ENCODE measurements around the gene CPNE5. TPM values are rescaled to one million over a fixed set of nuclear protein-coding genes. Genes with fewer than 3 reads are reported as not detected.

CPNE5 gene
- polyA plus RNA-seq, 1 of the 3 experiments (the other 2 are of a cell fraction): 0.30 TPM

DNA sequence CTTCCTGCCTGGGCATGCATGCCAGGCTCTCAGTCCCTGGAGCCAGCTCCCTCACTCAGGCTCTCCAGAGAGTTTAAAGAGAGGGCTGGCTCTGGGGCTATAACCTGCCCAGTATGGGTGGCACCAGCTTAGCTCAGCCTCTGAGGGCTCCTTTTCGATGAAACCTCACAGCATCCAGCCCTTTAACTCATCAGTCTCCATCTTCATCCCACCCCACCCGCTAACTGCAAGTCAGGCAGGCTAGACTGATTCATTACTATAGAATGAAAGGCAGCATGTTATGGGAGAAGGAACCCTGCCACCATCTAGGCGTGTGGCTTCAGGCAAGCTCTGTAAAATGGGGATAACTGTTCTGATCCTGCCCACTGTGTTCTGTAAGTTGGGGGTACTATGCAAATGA is 88.2 kb downstream of the CPNE5 start (continued):
- TF ChIP-seq MEF2A (IDR thresholded peaks at IDR 0.05; ENCODE audit: borderline replicate concordance, low read depth) (no peak), FOXM1 (IDR thresholded peaks at IDR 0.05; ENCODE audit: low read depth) (no peak), SIN3A (IDR thresholded peaks at IDR 0.05; ENCODE audit: borderline replicate concordance, low read depth, low read length) (no peak), TCF12 (IDR thresholded peaks at IDR 0.05) (no peak)
- TF ChIP-seq, protein P1, sequence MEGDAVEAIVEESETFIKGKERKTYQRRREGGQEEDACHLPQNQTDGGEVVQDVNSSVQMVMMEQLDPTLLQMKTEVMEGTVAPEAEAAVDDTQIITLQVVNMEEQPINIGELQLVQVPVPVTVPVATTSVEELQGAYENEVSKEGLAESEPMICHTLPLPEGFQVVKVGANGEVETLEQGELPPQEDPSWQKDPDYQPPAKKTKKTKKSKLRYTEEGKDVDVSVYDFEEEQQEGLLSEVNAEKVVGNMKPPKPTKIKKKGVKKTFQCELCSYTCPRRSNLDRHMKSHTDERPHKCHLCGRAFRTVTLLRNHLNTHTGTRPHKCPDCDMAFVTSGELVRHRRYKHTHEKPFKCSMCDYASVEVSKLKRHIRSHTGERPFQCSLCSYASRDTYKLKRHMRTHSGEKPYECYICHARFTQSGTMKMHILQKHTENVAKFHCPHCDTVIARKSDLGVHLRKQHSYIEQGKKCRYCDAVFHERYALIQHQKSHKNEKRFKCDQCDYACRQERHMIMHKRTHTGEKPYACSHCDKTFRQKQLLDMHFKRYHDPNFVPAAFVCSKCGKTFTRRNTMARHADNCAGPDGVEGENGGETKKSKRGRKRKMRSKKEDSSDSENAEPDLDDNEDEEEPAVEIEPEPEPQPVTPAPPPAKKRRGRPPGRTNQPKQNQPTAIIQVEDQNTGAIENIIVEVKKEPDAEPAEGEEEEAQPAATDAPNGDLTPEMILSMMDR (IDR thresholded peaks at IDR 0.05): no peak

DNA sequence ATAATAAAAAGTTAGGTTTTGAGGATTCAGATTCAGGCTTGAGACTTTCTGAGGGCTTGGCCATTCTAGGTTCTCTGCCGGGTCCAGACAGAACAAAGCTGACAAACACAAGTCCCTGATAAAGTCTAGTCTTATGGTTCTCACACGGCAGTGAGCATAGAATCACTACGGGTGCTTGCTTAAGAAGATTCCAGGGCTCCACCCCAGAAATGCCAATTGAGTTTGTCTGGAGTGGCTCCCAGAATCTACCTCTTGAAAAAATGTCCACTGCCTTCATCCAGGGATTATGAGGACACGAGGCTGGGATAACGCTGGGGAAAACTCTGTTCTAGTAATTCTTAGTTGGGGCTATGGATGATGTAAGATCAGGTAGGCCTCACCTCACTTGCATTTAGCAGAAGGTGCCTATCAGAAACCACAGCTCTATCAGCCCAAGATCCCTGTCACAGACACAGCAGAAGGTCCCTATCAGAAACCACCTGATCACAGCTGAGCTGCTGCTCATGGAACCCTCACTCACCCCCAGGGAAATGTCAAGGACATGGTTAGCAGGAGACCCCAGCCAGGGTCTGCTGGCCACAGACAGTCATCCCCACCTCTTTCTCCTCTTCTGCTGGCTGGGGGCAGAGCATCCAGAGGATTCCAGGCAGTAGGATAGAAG is 89.3 kb downstream of the CPNE5 start:
- no peaks in the 10 kb centered on the region for H4K20me1 ChIP-seq (ENCODE audit: insufficient read depth)
- TF ChIP-seq, protein P2, sequence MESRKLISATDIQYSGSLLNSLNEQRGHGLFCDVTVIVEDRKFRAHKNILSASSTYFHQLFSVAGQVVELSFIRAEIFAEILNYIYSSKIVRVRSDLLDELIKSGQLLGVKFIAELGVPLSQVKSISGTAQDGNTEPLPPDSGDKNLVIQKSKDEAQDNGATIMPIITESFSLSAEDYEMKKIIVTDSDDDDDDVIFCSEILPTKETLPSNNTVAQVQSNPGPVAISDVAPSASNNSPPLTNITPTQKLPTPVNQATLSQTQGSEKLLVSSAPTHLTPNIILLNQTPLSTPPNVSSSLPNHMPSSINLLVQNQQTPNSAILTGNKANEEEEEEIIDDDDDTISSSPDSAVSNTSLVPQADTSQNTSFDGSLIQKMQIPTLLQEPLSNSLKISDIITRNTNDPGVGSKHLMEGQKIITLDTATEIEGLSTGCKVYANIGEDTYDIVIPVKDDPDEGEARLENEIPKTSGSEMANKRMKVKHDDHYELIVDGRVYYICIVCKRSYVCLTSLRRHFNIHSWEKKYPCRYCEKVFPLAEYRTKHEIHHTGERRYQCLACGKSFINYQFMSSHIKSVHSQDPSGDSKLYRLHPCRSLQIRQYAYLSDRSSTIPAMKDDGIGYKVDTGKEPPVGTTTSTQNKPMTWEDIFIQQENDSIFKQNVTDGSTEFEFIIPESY (IDR thresholded peaks at IDR 0.05; ENCODE audit: borderline replicate concordance, low read depth): no peak
- TF ChIP-seq RXRA (IDR thresholded peaks at IDR 0.05; ENCODE audit: borderline replicate concordance, low read depth): no peak
- TF ChIP-seq, protein P3, sequence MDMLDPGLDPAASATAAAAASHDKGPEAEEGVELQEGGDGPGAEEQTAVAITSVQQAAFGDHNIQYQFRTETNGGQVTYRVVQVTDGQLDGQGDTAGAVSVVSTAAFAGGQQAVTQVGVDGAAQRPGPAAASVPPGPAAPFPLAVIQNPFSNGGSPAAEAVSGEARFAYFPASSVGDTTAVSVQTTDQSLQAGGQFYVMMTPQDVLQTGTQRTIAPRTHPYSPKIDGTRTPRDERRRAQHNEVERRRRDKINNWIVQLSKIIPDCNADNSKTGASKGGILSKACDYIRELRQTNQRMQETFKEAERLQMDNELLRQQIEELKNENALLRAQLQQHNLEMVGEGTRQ (IDR thresholded peaks at IDR 0.05; ENCODE audit: borderline replicate concordance, low read depth, low read length): no peak
- TF ChIP-seq, protein P4, sequence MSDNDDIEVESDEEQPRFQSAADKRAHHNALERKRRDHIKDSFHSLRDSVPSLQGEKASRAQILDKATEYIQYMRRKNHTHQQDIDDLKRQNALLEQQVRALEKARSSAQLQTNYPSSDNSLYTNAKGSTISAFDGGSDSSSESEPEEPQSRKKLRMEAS (IDR thresholded peaks at IDR 0.05; ENCODE audit: low read depth): no peak
- TF ChIP-seq ELF1 (IDR thresholded peaks at IDR 0.05): no peak
- TF ChIP-seq FOXM1 (IDR thresholded peaks at IDR 0.05; ENCODE audit: low read depth): no peak
- no peak for TF ChIP-seq TCF12 (IDR thresholded peaks at IDR 0.05)
- TF ChIP-seq, protein P5, sequence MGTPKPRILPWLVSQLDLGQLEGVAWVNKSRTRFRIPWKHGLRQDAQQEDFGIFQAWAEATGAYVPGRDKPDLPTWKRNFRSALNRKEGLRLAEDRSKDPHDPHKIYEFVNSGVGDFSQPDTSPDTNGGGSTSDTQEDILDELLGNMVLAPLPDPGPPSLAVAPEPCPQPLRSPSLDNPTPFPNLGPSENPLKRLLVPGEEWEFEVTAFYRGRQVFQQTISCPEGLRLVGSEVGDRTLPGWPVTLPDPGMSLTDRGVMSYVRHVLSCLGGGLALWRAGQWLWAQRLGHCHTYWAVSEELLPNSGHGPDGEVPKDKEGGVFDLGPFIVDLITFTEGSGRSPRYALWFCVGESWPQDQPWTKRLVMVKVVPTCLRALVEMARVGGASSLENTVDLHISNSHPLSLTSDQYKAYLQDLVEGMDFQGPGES (IDR thresholded peaks at IDR 0.05; ENCODE audit: low read depth, low read length): no peak
- no peak for TF ChIP-seq GATA2 (CRISPR knock-in tag; IDR thresholded peaks at IDR 0.05)
- no peaks in the 10 kb centered on the region for H3F3A ChIP-seq (replicated peaks; ENCODE audit: insufficient read depth)
- H3K9ac ChIP-seq: no peak overlapping the region
- WGBS (ENCODE audit: low lambda C conversion rate): 73% methylated on average over 5 of the region's 5 CpGs
- no peaks in the 10 kb centered on the region for H3K27me3 ChIP-seq (ENCODE audit: insufficient read depth)
- POLR2A ChIA-PET: no interaction called here
- no peak overlapping the region for H3K27ac ChIP-seq (ENCODE audit: low read depth in 2 of 2, low read length in 1 of 2)
- no peak overlapping the region for H3K4me2 ChIP-seq
- H2AFZ ChIP-seq (ENCODE audit: low read depth): no peak overlapping the region
- peaks cover 0 to 10% of the 10 kb centered on the region in 2 experiments; a peak in 1 of 4 replicates for H3K4me1 ChIP-seq (ENCODE audit: control insufficient read depth in 1 of 2, insufficient read depth in 2 of 2, low read depth in 1 of 2, low read length in 1 of 2)
- DNase-seq: no peak
- H3K4me3 ChIP-seq (ENCODE audit: low read depth in 2 of 2, low read length in 1 of 2): no peak overlapping the region
- no peaks in the 10 kb centered on the region for H3K79me2 ChIP-seq (ENCODE audit: insufficient read depth)
- CTCF ChIA-PET: interaction anchor here (1.3 to 4.4 kb wide), 2 partner anchors 9 to 126 kb away, joined by 3 to 26 read pairs; no protein-coding TSS in a partner anchor
- no peaks in the 10 kb centered on the region for H3K9me3 ChIP-seq
- no peaks in the 10 kb centered on the region for H3K36me3 ChIP-seq (replicated peaks in 1 of 2; ENCODE audit: control insufficient read depth in 1 of 2, insufficient read depth in 2 of 2, low read length in 1 of 2)
- H3K9me2 ChIP-seq: no peaks in the 10 kb centered on the region
